Measurements from ENCODE around the gene IPO8.

Gene IPO8

DNA sequence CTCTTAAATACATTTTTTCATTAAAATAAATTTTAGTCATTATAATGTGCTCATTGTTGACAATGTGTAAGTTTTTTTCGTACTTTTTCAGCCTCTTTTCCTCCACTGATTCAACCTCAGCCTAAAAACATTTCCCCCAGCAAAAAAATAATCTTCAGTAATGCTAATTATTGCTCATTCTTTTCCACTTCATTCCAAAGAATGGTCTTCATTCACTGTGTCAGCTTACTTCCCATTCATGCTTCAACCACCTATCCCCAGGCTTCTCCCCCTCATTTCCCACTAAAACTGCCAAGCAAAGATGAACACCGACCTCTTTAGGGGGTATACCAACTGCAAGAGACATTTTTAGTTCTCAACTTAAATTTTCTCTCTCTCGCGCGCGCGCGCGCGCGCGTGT is 2.7 kb upstream of the IPO8 start:
- TF ChIP-seq ZBTB7A (IDR thresholded peaks at IDR 0.05; ENCODE audit: low read depth) (no peak), RAD21 (IDR thresholded peaks at IDR 0.05; ENCODE audit: low read depth) (no peak), TAF1 (IDR thresholded peaks at IDR 0.05; ENCODE audit: low read depth) (no peak), FOXM1 (IDR thresholded peaks at IDR 0.05; ENCODE audit: borderline replicate concordance, low read depth) (no peak), TCF12 (IDR thresholded peaks at IDR 0.05; ENCODE audit: low read depth) (no peak), EP300 (IDR thresholded peaks at IDR 0.05; ENCODE audit: borderline replicate concordance) (no peak)
- TF ChIP-seq, protein P1, sequence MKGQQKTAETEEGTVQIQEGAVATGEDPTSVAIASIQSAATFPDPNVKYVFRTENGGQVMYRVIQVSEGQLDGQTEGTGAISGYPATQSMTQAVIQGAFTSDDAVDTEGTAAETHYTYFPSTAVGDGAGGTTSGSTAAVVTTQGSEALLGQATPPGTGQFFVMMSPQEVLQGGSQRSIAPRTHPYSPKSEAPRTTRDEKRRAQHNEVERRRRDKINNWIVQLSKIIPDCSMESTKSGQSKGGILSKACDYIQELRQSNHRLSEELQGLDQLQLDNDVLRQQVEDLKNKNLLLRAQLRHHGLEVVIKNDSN (IDR thresholded peaks at IDR 0.05): no peak
- TF ChIP-seq, protein P2, sequence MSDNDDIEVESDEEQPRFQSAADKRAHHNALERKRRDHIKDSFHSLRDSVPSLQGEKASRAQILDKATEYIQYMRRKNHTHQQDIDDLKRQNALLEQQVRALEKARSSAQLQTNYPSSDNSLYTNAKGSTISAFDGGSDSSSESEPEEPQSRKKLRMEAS (IDR thresholded peaks at IDR 0.05): no peak
- TF ChIP-seq, protein P3, sequence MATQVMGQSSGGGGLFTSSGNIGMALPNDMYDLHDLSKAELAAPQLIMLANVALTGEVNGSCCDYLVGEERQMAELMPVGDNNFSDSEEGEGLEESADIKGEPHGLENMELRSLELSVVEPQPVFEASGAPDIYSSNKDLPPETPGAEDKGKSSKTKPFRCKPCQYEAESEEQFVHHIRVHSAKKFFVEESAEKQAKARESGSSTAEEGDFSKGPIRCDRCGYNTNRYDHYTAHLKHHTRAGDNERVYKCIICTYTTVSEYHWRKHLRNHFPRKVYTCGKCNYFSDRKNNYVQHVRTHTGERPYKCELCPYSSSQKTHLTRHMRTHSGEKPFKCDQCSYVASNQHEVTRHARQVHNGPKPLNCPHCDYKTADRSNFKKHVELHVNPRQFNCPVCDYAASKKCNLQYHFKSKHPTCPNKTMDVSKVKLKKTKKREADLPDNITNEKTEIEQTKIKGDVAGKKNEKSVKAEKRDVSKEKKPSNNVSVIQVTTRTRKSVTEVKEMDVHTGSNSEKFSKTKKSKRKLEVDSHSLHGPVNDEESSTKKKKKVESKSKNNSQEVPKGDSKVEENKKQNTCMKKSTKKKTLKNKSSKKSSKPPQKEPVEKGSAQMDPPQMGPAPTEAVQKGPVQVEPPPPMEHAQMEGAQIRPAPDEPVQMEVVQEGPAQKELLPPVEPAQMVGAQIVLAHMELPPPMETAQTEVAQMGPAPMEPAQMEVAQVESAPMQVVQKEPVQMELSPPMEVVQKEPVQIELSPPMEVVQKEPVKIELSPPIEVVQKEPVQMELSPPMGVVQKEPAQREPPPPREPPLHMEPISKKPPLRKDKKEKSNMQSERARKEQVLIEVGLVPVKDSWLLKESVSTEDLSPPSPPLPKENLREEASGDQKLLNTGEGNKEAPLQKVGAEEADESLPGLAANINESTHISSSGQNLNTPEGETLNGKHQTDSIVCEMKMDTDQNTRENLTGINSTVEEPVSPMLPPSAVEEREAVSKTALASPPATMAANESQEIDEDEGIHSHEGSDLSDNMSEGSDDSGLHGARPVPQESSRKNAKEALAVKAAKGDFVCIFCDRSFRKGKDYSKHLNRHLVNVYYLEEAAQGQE (IDR thresholded peaks at IDR 0.05; ENCODE audit: low read depth): no peak

DNA sequence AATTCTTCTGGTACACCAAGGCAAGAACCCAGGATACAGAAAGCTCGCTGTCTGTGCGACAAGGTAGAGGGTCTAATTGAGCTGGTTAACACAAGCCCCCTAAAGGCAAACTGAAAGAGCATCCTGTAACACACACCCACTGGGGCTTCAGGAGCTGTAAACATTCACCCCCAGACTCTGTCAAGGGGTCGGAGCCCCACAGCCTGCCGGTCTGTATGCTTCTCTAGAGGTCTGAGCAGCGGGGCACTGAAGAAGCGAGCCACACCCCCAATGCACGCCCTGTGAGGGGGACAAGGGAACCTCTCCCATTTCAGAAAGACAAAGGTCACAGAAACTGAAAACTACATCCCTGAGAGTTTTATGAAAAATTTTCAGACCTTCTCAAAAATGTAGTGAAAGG is 1.3 kb upstream of the IPO8 start:
- no peak for TF ChIP-seq CEBPB (IDR thresholded peaks at IDR 0.05)
- TF ChIP-seq ZBTB7A (IDR thresholded peaks at IDR 0.05; ENCODE audit: low read depth): no peak
- TF ChIP-seq, protein P2 (IDR thresholded peaks at IDR 0.05): no peak
- TF ChIP-seq, protein P3 (IDR thresholded peaks at IDR 0.05; ENCODE audit: low read depth): no peak
- no peak for TF ChIP-seq YY1 (IDR thresholded peaks at IDR 0.05; ENCODE audit: low read depth)
- no peak for TF ChIP-seq FOXM1 (IDR thresholded peaks at IDR 0.05; ENCODE audit: borderline replicate concordance, low read depth)
- TF ChIP-seq EP300 (IDR thresholded peaks at IDR 0.05; ENCODE audit: borderline replicate concordance): no peak
- no peak for TF ChIP-seq RAD21 (IDR thresholded peaks at IDR 0.05; ENCODE audit: low read depth)
- TF ChIP-seq CREB1 (IDR thresholded peaks at IDR 0.05; ENCODE audit: low read depth): no peak
- TF ChIP-seq TAF1 (IDR thresholded peaks at IDR 0.05; ENCODE audit: low read depth): no peak
- TF ChIP-seq, protein P1 (IDR thresholded peaks at IDR 0.05): no peak
- no peak for TF ChIP-seq EGR1 (IDR thresholded peaks at IDR 0.05)
- no peak for TF ChIP-seq TCF12 (IDR thresholded peaks at IDR 0.05; ENCODE audit: low read depth)
- no peak for TF ChIP-seq TEAD4 (IDR thresholded peaks at IDR 0.05)
- TF ChIP-seq NFIC (IDR thresholded peaks at IDR 0.05): no peak

DNA sequence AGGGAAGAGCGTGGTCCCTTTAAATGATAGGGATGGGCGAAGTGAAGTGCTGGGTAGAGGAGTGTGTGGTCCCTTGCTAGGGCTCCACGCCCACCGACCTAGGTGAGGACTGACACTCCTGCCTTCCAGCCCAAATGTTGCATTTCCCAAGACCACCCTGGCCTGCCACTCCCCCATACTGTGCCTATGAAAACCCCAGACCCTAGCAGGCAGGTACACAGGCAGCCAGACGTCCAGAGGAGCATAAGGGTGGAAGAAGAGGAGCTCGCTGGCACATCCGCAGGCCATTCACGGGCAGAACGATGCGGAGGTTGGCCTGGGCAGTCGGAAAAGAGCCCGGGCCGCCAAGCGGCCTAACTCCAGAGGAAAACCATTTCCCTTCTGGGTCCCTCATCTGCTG is 817 bp upstream of the IPO8 start:
- no peak for TF ChIP-seq CREB1 (IDR thresholded peaks at IDR 0.05; ENCODE audit: low read depth)
- no peak for TF ChIP-seq TCF12 (IDR thresholded peaks at IDR 0.05; ENCODE audit: low read depth)
- no peak for TF ChIP-seq TEAD4 (IDR thresholded peaks at IDR 0.05)
- TF ChIP-seq ZBTB7A (IDR thresholded peaks at IDR 0.05; ENCODE audit: low read depth): no peak
- TF ChIP-seq, protein P2 (IDR thresholded peaks at IDR 0.05): no peak
- no peak for TF ChIP-seq NFIC (IDR thresholded peaks at IDR 0.05)
- no peak for TF ChIP-seq RAD21 (IDR thresholded peaks at IDR 0.05; ENCODE audit: low read depth)
- no peak for TF ChIP-seq TAF1 (IDR thresholded peaks at IDR 0.05; ENCODE audit: low read depth)
- TF ChIP-seq YY1 (IDR thresholded peaks at IDR 0.05; ENCODE audit: low read depth): no peak
- no peak for TF ChIP-seq EGR1 (IDR thresholded peaks at IDR 0.05)
- TF ChIP-seq, protein P1 (IDR thresholded peaks at IDR 0.05): no peak
- no peak for TF ChIP-seq FOXM1 (IDR thresholded peaks at IDR 0.05; ENCODE audit: borderline replicate concordance, low read depth)
- TF ChIP-seq CEBPB (IDR thresholded peaks at IDR 0.05): no peak
- TF ChIP-seq, protein P3 (IDR thresholded peaks at IDR 0.05; ENCODE audit: low read depth): no peak
- no peak for TF ChIP-seq EP300 (IDR thresholded peaks at IDR 0.05; ENCODE audit: borderline replicate concordance)

DNA sequence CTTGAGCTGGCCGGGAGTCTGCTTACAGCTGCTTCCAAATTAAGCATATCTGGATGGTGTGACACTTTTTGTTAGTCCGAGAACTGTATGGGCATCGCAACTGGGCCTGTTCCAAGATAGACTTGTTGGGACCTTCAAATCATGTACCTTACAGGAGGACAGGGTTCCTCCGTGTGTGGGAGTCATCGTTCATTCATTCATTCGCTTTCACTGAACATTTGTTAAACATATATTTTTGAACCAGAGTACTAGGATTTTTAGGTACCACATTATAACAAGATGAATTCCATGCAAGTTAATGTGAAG is 387 bp upstream of the IPO8 start:
- TF ChIP-seq NFIC (IDR thresholded peaks at IDR 0.05) (no peak), TAF1 (IDR thresholded peaks at IDR 0.05; ENCODE audit: low read depth) (no peak), FOXM1 (IDR thresholded peaks at IDR 0.05; ENCODE audit: borderline replicate concordance, low read depth) (no peak), CREB1 (IDR thresholded peaks at IDR 0.05; ENCODE audit: low read depth) (no peak), TCF12 (IDR thresholded peaks at IDR 0.05; ENCODE audit: low read depth) (no peak), EGR1 (IDR thresholded peaks at IDR 0.05) (no peak), CEBPB (IDR thresholded peaks at IDR 0.05) (no peak), EP300 (IDR thresholded peaks at IDR 0.05; ENCODE audit: borderline replicate concordance) (no peak), TEAD4 (IDR thresholded peaks at IDR 0.05) (no peak), RAD21 (IDR thresholded peaks at IDR 0.05; ENCODE audit: low read depth) (no peak), ZBTB7A (IDR thresholded peaks at IDR 0.05; ENCODE audit: low read depth) (no peak)
- TF ChIP-seq, protein P3 (IDR thresholded peaks at IDR 0.05; ENCODE audit: low read depth): no peak
- TF ChIP-seq, protein P2 (IDR thresholded peaks at IDR 0.05): no peak
- TF ChIP-seq, protein P1 (IDR thresholded peaks at IDR 0.05): no peak
